SK-N-DZ (cell line): ENCODE data around the gene UCK1.
"Not testable (repeated sequence)": the region's sequence is repeated elsewhere in the genome, so short reads cannot be mapped to it uniquely, and the experiment has no call there.

ENCODE experiments used
- DNase-seq: peaks from one replicate; pipeline ENCODE4 v3.0.0-alpha.2; 2015; ENCODE audit warnings: low spot score

The UCK1 gene

DNA sequence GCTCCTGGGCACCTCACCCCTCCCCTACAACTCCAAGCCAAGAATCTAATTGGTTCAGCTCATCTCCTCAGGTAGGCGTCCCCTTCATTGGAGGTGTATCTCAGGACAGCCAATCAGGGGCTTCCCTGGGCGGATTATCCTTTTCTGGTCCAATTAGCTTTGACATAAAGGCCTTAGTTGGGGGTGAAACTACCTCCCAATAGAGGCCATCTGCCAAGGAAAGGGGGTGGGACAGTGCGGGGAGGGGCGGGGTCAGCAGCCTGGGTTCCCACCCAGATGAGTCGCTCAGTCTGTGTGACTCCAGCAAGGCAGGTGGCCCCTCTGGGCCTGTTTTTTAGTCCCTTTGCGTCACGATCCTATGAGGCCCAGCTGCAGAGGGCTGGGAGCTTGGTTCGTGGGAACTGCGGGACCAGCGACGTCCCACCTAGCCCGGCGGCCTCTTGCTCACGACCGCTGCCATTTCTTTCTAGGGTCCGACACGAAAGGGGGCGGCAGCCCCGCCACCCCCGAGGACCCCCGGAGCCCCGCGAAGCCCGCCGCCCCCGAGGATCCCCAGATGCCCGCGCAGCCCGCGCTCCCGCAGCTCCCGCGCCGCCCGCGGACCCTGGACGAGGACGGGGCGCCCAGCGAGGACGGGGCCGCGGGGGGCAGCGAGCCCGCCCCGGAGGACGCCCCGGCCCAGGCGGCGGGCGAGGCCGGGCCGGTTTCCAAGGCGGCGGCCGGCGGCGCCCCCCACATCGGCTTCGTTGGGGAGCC, 23.2 kb upstream of the UCK1 start:
- no peak for DNase-seq

DNA sequence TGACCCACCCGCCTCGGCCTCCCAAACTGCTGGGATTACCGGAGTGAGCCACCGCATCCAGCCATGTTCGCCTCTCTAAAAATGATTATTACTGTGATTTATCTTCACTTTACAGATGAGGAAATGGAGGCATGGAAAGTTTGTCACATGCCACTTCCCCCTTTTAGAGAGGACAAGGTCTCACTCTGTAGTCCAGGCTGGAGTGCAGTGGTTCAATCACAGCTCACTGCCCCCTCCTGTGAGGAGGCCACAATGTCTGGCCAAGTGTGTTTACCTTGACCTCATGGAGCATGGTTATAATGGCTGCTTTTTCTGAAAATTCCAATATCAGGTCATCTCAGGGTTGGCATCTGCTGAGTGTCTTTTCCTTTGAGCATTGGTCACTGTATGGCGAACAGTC, 21.0 kb upstream of the UCK1 start:
- DNase-seq = no peak

DNA sequence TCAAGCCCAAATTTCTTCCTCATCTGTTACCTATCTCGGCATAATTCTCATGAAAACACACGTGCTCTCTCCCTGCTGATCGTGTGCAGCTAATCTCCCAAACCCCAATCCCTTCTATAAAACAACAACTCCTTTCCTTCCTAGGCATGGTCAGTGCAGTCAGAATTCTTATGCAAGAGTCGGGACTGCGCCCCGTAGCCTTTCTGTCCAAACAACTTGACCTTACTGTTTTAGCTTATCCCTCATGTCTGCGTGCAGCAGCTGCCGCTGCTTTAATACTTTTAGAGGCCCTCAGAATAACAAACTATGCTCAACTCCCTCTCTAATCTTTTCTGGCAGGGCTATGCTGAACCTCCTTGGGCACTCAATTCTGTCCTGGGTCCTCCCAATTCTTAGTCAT, 19.4 kb upstream of the UCK1 start:
- DNase-seq = not testable (repeated sequence)

DNA sequence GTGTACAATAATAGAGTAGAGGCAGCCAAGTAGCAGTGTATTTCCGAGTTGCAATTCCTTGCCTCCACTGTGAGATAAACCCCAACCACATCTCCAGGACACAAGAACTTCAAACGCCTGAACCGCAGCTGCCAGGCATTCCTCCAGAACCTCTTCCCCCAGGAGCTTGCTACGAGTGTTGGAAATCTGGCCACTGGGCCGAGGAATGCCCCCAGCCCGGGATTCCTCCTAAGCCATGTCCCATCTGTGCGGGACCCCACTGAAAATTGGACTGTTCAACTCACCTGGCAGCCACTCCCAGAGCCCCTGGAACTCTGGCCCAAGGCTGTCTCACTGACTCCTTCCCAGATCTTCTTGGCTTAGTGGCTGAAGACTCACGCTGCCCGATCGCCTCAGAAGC, 18.1 kb upstream of the UCK1 start:
- DNase-seq = not testable (repeated sequence)

DNA sequence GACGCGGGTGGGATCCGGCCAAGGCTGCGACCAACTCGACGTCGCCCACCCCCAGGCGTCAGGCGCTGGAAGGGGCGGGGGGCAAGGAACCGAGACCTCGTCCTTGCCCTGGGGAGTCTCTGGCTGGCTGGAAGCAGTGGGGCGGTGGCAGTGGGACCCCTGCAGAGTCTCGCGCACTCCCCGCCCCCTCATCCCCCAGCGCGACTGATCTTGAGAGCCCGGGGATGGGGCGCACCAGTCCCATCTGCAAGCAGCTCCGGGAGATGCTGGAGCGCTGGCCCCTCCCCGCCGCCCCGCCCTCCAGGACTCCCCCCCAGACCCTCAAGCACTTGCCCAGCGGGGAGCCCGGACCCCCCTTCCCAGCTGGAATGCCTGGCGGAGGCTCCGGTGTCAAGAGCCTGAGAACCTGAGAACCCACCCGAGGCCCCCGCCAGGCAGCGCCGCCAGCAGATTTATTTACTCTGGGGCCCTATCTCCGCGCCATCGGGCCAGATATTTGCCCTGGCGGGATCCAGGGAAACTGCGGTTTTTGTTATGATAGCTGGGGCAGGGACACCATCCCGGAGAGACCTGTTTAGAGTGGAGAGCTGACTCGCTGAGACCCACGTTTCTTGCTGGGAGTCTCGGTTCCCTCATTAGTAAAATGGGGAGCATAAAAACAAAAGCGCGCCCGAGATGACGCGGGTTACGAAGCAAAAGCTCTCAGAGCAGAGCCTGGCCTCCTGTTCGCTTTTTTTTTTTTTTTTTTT, 15.4 kb upstream of the UCK1 start:
- peak; percentile 63 for DNase-seq

DNA sequence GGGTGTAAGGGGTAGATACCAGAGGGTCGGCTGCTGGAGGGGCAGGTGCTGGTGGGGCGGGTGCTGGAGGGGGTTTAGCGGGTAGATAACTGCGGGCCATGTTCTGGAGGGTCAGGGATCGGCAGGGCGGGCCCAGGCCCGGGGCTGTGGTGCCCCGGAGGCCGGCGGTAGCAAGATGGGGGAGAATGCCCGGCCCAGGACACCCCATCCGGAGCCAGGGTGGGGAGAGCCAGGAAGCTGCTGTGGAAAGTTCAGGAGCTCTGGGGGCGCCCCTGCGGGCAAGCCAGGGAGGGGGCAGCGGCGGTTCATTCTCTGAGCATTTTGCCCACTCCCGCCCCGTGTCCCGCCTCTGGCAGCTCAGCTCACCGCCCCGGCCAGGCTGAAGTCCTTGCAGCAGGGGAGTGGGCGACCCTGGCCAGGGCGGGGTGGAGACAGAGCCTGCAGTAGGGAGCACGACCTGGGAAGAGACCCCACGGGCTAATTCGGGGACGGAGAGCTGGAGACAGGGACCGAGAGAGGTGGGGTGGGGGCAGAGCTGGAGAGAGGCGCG, 14.8 kb upstream of the UCK1 start:
- no peak for DNase-seq

DNA sequence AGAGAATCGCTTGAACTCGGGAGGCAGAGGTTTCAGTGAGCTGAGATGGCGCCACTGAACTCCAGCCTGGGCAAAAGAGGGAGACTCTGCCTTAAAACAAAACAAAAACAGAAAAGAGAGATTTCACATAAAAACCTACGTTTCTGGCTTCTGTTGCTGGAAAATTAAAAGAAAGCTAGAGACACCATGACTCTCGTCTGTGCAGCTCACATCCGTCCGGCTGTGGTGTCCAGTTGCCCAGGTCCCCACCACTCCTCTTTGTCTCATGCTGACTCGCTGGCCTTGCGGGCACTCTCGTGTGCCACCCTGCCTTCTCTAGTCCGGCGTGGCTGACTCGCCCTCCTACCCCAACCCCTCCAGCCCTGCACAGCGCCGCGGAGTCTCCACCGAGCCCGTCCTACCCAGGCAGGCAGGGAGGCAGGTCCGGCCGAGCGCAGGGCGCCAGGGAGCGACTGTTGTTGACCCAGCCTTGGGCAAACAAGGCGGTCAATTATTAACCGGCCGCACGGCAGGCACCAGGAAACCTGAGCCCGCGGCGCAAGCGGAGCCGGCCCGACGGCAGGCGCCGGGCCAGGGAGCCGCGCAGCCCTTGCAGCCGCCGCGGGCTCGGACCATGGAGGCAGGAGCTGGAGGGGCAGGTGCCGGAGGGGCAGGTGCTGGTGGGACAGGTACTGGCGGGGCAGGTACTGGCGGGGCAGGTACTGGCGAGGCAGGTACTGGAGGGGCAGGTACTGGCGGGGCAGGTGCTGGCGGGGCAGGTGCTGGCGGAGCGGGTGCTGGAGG, 14.1 kb upstream of the UCK1 start, which contains the start of gene PRRT1B:
Gene PRRT1B, plus strand, starts transcription at position 521 of the 783 bp plus-strand sequence. Its CDS starts 93 bp downstream, at position 614.
- DNase-seq = no peak

DNA sequence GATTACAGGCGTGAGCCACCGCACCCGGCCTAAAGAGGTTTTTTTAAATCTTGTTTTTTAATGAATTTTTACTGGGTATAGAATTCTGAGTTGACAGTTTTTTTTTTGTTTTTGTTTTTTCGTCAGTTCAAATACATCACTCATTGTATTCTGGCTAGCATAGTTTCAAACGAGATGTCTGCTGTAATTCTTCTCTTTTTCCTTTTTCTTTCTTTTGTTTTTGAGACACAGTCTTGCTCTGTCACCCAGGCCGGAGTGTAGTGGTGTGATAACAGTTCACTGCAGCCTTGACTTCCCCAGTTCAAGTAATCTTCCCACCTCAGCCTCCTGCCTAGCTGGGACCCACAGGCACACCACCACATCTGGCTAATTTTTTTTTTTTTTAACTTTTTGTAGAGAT, 12.1 kb upstream of the UCK1 start:
- no peak for DNase-seq

DNA sequence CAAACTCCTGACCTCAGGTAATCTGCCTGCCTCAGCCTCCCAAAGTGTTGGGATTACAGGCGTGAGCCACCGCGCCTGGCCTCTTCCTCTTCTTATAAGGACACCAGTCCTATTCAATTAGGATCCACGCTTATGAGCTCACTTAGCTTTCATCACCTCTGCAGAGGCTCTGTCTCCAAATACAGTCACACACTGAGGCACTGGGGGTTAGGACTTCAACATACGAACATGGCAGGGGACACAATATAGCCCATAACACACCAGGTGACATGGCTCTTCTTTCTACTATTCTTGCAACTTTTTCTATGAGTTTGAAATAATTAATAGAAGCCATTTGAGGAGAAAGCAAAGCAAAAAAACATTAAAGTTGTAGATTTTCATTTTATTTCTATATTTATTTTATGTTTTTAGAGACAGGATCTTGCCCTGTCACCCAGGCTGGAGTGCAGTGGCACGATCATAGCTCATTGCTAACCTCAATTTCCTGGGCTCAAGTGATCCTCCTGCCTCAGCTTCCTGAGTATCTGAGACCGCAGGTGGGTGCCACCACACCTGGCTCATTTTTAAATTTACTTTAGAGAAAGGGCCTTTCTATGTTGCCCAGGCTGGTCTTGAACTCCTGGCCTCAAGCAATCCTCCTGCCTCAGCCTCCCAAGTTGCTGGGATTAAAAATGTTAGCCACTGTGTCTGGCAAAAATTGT, 8.3 kb upstream of the UCK1 start:
- DNase-seq = no peak

DNA sequence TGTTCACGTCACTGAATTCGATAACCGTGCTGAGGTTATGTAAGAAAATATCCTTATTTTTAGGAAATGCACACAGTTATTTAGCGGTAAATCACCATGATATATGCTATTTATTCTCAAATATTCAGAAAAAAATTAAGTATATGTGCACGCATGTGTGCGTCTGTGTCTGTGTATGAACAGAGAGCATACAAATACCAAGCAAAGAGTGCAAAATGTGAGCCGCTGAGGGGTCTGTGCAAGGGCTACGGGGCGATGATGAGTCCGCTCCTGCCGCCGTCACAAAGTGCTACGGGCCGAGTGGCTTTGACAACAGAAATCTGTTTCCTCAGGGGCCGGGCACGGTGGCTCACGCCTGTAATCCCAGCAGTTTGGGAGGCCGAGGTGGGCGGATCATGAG, 6.9 kb upstream of the UCK1 start:
- DNase-seq = no peak

DNA sequence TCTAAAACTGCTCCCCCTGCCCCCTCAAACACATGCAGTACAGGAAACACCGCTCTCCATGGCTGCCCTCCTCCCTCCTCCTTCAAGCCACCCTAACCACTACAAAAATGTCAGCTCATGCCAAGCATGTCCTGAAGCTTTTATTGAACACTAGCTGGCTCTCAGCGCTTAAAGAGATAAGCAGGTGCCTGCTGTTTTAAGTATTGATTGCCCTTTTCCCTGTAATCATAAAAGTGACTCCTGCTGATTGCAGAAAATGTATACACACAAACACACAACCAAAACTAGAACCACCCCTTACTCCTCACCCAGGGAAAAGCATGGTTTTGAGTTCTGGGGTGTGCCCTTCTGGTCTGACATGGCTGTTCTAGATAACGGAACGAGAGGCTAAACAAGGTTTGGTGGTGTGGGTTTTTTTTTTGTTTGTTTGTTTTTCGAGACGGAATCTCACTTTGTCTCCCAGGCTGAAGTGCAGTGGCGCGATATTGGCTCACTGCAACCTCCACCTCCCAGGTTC, 3.7 kb upstream of the UCK1 start:
- DNase-seq = no peak

DNA sequence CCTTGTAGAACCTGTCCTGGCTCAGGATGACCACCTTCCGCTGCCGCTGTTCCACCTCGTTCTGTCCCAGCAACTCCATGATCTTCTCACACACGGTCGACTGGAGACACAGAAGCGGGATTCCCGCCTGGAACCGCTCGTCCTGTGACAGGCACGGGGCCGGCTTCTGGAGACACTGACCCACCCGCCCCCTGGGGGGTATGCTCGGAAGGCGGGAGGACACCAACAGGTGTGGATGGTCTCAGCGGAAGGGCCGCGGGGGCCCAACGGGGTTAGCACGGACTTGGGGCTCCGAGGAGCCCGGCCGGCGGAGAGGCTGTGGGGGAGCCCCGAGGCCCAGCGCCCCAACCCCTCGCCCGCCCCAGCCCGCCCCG, 530 bp downstream of the UCK1 start:
- peak; percentile 44 for DNase-seq

DNA sequence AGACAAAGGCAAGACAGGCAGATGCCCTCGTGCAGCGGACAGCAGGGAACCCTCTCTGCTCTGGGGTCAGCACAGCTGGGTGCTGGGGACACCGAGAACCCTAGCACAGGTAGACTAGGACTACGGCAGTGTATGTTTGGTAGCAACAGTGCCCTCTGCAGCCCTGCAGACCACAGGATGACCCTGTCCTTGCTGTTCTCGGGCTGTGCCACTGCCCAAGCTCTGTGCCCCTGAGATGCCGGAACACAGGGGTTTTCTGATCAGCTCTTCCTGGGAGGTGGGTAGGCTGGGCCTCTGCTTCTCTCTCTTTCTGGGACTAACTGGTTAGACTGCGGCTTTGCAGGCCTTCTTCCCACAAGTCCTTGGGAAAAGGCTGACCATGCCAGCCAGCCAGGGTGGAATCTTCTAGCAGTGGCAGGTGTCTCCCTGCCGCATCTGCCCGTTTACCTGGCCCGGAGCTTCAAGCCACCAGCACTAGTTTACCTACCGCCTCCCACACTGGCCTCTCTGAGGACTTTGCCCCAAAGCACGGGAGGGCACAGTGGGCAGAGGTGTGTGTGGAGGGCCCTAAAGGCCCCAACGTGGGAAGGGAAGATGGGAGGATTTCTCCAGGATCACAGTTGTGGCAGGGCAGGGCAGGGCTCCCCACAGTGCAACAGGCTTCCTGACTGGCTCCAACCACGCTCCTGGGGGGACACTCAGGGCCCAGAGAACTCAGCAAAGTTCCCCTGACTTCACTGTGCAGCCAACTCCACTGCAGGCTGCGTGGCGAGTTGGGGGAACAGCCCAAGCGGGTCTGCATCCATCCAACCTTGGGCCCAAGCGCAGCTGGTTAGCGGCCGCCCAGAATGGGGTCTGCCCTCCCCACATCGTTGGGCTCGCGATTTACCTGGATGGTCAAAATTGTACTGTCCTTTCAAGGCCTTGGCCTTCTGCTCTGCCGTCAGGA, 1.2 kb downstream of the UCK1 start:
- DNase-seq = no peak

DNA sequence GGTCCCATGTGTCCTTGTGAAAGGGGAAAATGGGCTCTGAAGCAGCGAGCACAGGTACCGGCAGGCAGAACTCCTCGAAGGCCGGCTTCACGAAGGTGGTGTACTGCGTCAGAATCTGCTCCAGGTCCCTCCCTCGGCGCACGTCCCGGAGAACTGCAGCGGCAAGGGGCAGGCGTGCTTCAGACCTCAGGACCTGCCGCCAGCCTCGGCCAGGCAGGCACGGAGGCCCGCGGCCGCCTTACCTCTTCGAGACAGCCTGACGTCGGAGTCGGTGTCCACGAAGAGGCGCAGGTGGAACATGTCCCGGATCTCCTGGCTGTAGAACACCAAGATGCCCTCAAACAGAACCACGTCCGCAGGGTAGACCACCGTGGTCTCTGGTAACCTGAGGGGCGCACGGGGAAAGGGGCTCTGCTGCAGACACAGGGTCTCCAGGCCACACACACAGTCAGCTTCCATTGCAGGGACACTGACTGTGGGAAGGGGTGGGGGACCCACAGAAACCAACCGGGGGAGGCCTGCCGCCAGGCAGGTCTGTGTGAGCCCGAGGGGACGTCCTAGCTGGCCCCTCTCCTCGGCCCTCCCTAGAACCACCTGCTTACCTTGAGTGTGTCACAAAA, 2.1 kb downstream of the UCK1 start:
- no peak for DNase-seq

DNA sequence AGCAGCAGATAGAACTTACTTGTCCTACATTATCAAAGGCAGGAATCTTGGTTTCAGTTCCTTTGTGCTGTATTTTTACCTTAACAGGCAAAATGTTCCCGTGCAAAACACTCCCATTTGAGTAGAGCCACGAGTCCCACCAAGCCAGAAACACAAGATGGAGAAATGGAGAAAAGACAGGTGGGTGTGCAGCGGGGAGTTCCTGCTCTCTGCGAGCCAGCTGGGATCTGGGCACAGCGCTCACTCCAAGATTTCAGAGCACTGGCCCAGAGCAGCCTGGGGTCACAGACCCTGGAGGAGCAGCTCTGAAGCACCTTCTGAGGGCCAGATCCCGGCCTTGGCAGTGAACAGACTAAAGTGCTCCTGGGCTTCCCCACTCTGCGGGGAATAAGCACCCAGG, 2.9 kb downstream of the UCK1 start:
- no peak for DNase-seq

DNA sequence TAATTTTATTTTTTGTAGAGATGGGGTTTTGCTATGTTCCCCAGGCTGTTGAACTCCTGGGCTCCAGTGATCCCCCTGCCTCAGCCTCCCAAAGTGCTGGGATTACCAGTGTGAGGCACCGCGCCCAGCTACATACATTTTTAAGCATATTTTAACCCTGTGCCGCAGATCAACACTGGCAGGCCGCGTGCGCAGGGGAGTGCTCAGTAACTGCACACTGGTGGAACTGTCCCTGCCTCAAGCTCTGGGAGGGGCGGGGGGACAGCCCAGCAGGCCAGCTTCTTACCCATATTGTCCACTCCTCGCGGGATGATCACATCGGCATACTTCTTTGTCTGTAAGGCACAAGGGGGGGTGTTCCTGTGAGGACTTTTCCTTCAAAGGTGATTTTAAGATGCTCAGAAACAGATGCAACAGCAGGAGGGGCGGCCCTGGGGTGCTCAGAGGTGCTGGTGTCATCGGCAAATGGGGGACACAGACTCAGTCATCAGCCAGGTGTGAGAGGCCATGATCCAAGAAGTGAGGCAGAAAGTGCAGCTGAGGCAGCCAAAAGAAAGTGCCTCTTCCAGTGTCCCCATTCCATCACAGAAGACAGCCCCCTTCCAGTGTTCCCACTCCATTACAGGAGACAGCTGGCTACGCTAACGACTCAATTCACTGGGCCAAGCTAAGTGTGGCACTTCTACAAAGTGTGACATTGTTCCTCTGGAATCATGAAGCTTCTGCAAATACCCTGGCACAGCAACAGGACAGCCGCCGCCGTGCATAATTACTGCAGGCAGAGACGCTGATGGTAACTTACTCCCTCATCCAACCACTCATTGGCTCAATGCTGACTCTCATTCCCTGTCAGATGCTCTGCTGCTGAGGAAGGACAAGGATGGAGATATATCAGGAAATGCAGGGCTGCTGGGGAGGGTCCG, 5.2 kb downstream of the UCK1 start:
- DNase-seq = no peak

DNA sequence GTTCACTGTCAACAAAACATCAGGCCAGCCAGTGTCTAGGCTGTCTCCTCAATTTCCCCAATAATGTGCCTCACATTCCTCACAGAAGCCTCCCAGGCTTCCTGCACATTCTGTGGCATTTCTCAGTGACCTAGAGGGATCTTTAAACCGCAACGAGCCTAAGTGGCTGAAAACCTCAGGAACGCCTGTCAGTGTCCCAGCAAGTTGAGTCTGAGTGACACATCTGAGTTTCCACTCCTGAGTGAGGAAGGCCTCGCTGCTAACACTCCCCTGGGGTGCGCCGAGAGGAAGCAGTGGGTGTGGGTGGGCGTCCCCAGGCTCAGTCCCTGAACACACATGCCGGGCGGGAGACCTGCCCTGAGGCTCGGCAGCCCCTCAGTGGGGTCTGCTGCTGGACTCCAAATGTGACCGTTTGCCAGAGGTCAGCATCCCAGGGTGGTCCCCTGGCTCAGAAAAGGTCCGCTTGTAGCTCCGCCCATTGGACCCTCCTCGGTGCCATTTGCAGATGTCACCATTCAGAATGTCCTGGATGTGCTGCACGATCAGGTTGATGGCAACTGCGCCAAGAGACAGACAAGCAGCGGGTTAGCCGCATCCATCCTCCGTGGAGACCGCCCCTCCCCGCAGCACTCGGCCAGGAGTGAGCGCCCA, 6.3 kb downstream of the UCK1 start:
- no peak for DNase-seq
